ENCODE data around the gene ZGPAT.

DNA sequence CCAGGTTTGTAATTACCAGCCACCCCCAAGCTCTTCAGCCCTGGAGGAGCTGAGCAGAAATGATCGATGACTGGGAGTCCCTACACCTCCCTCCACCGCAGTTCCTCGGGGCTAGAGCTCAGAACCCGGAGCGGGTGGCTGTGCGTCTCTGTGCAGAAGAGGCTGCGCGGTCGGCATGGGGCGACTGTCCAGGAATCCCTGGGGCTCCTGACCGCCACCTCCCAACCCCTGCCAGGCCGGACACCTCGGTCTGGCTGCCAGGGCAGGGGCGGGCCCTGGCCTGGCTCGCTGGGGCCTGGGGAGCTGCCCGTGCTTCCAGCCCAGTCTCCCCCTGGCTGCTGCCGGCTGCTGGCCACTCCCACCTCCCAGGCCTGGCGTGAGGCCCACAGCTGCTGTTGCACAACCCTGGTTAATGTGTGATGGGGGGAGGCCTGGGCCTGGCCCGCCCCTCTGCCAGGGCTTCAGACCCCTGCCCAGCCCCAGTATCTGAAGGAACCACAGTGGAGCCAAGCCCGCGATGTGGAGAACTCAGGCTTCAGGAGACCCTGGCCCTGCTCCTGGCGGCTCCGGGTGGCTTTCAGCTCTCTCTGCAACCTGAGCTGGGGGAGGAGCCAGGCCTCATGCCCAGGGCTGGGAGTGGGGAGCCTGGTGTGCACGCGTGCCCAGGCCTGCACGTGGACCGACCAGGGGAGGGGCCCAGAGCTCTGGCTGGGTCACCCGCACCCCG is 33.0 kb downstream of the ZGPAT start:
- peak in 1 of 2 donors; percentile 81 for TF ChIP-seq POLR2A (IDR thresholded peaks at IDR 0.05)
- TF ChIP-seq, protein P1, sequence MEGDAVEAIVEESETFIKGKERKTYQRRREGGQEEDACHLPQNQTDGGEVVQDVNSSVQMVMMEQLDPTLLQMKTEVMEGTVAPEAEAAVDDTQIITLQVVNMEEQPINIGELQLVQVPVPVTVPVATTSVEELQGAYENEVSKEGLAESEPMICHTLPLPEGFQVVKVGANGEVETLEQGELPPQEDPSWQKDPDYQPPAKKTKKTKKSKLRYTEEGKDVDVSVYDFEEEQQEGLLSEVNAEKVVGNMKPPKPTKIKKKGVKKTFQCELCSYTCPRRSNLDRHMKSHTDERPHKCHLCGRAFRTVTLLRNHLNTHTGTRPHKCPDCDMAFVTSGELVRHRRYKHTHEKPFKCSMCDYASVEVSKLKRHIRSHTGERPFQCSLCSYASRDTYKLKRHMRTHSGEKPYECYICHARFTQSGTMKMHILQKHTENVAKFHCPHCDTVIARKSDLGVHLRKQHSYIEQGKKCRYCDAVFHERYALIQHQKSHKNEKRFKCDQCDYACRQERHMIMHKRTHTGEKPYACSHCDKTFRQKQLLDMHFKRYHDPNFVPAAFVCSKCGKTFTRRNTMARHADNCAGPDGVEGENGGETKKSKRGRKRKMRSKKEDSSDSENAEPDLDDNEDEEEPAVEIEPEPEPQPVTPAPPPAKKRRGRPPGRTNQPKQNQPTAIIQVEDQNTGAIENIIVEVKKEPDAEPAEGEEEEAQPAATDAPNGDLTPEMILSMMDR (IDR thresholded peaks at IDR 0.05), result peak in 5 of 6 experiments; percentile 9 to 53 (median 18)
